Smooth muscle cell (in vitro differentiated cells): ENCODE data around the gene MS4A15. TPM values are rescaled to one million over a fixed set of nuclear protein-coding genes. Genes with fewer than 3 reads are reported as not detected.

Experiments used
- DNase-seq: peaks from one replicate; lab custom pipeline; 2025; ENCODE audit not compliant: unreplicated experiment; lab: John Stamatoyannopoulos, UW
- H2AFZ ChIP-seq: fragments of 200-600 bp; sonication (generic); 2 replicates; pipeline ENCODE4 v1.6.0; 2016; ENCODE audit warnings: antibody characterized with exemption, low read depth, mild to moderate bottlenecking
- H3F3A ChIP-seq: fragments of 200-600 bp; sonication (generic); 2 replicates; pipeline ENCODE4 v1.6.0; 2017; ENCODE audit warnings: antibody characterized with exemption, low read depth
- H3K27ac ChIP-seq: fragments of 200-600 bp; sonication (generic); 2 replicates; pipeline ENCODE4 v1.5.1; 2016; ENCODE audit warnings: low read depth, mild to moderate bottlenecking
- H3K27me3 ChIP-seq: fragments of 200-600 bp; sonication (generic); 2 replicates; pipeline ENCODE4 v1.6.1; 2016; ENCODE audit warnings: low read depth, mild to moderate bottlenecking
- H3K36me3 ChIP-seq: fragments of 200-600 bp; sonication (generic); 2 replicates; pipeline ENCODE4 v1.5.1; 2016; ENCODE audit warnings: low read depth
- H3K4me1 ChIP-seq: fragments of 200-600 bp; sonication (generic); 2 replicates; pipeline ENCODE4 v1.5.1; 2016; ENCODE audit warnings: low read depth
- H3K4me2 ChIP-seq: fragments of 200-600 bp; sonication (generic); 2 replicates; pipeline ENCODE4 v1.6.0; 2016; ENCODE audit warnings: mild to moderate bottlenecking
- H3K4me3 ChIP-seq: fragments of 200-600 bp; sonication (generic); 2 replicates; pipeline ENCODE4 v1.5.1; 2016; ENCODE audit warnings: mild to moderate bottlenecking
- H3K79me2 ChIP-seq: fragments of 200-600 bp; sonication (generic); 2 replicates; pipeline ENCODE4 v1.6.0; 2016; ENCODE audit warnings: low read depth, mild to moderate bottlenecking
- H3K9ac ChIP-seq: fragments of 200-600 bp; sonication (generic); 2 replicates; pipeline ENCODE4 v1.6.0; 2016; ENCODE audit warnings: low read depth
- H3K9me3 ChIP-seq: fragments of 200-600 bp; sonication (generic); replicated peaks from 2 replicates; pipeline ENCODE4 v1.5.1; 2016; ENCODE audit warnings: low read depth
- H4K20me1 ChIP-seq: fragments of 200-600 bp; sonication (generic); 2 replicates; pipeline ENCODE4 v1.6.0; 2016; ENCODE audit warnings: low read depth
- CTCF ChIP-seq: fragments of 200-600 bp; sonication (generic); IDR thresholded peaks from 2 replicates; pipeline ENCODE4 v1.5.1; 2017; ENCODE audit warnings: borderline replicate concordance, mild to moderate bottlenecking, antibody characterized with exemption; ENCODE audit not compliant: insufficient read depth, poor library complexity, severe bottlenecking
- WGBS: methylation state at CpG from one replicate; pipeline ENCODE4 v1.1.7; 2016; ENCODE audit warnings: low lambda C conversion rate; 5-methylcytosine and 5-hydroxymethylcytosine counted together
- polyA plus RNA-seq: library from polyadenylated mRNA; unstranded; fragments of >200 nt; fragmentation: Nextera tagmentation; extraction: Ambion mirVana; gene quantifications from 2 replicates; pipeline ENCODE4 v1.2.1, GENCODE V29; 2016
- total RNA-seq: library from RNA; depleted of rRNA; stranded (reverse); fragments of >200 nt; gene quantifications from 2 replicates; pipeline ENCODE4 v1.2.3, GENCODE V29; 2014

MS4A15 gene
- total and polyA plus RNA-seq, 2 experiments from 2014 or later: not detected

- Histone ChIP-seq H3K9me3 (no peaks in the 10 kb centered on the region), H3K79me2 (no peaks in the 10 kb centered on the region), H3K36me3 (no peaks in the 10 kb centered on the region), H3F3A (no peaks in the 10 kb centered on the region), H4K20me1 (no peaks in the 10 kb centered on the region), H3K27ac (no peak overlapping the region), H2AFZ (no peak overlapping the region), H3K4me3 (no peak overlapping the region), H3K4me1 (no peaks in the 10 kb centered on the region), H3K9ac (no peak overlapping the region), H3K4me2 (no peak overlapping the region), H3K27me3 (peaks cover 5% of the 10 kb centered on the region)
- DNase-seq: no peak
- TF ChIP-seq CTCF: no peak
- WGBS: 83% methylated on average over 12 of the region's 12 CpGs
Measured at GRCh38 chr11:60782393-60783140, 25.9 kb downstream of the MS4A15 start.

DNA sequence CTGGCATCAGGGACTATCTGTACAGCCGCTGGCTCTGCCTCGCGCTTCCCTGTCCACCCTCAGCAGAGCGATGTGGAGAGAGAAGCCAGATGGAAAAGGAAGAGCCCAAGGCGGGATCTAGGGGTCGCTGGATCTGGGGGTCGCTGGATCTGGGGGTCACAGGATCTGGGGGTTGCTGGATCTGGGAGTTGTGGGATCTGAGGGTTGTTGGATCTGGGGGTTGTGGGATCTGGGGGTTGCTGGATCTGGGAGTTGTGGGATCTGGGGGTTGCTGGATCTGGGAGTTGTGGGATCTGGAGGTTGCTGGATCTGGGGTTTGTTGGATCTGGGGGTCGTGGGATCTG lies 26.4 kb downstream of the MS4A15 start:
- TF ChIP-seq CTCF: no peak
- Histone ChIP-seq H3K9me3 (no peaks in the 10 kb centered on the region), H3K36me3 (no peaks in the 10 kb centered on the region), H3F3A (no peaks in the 10 kb centered on the region), H2AFZ (no peak overlapping the region), H3K79me2 (no peaks in the 10 kb centered on the region), H3K4me3 (no peak overlapping the region), H3K4me1 (no peaks in the 10 kb centered on the region), H3K27me3 (peaks cover 5% of the 10 kb centered on the region), H3K27ac (no peak overlapping the region), H4K20me1 (no peaks in the 10 kb centered on the region), H3K4me2 (no peak overlapping the region), H3K9ac (no peak overlapping the region)
- 92% methylated on average over 7 of the region's 8 CpGs for WGBS
- DNase-seq: no peak

GRCh38 chr11:60783911-60784310 lies 27.2 kb downstream of the MS4A15 start:
- 95% methylated on average over 7 of the region's 7 CpGs for WGBS
- Histone ChIP-seq H3K27ac (no peak overlapping the region), H2AFZ (no peak overlapping the region)

More at GRCh38 chr11:60783911-60784310, 27.2 kb downstream of the MS4A15 start:
- Histone ChIP-seq H4K20me1 (no peaks in the 10 kb centered on the region), H3K27me3 (peaks cover 5% of the 10 kb centered on the region), H3K36me3 (no peaks in the 10 kb centered on the region), H3K9me3 (no peaks in the 10 kb centered on the region), H3F3A (no peaks in the 10 kb centered on the region), H3K4me2 (no peak overlapping the region), H3K4me3 (no peak overlapping the region), H3K4me1 (no peaks in the 10 kb centered on the region), H3K79me2 (no peaks in the 10 kb centered on the region), H3K9ac (no peak overlapping the region)
- TF ChIP-seq CTCF: no peak
- no peak for DNase-seq
